ENCODE measurements around the gene LCN6. TPM values are rescaled to one million over a fixed set of nuclear protein-coding genes. Genes with fewer than 3 reads are reported as not detected.

LCN6 gene
- total and polyA plus RNA-seq, 12 donors: 0.43 to 25.4 (median 2.2) TPM; not detected in 6

DNA sequence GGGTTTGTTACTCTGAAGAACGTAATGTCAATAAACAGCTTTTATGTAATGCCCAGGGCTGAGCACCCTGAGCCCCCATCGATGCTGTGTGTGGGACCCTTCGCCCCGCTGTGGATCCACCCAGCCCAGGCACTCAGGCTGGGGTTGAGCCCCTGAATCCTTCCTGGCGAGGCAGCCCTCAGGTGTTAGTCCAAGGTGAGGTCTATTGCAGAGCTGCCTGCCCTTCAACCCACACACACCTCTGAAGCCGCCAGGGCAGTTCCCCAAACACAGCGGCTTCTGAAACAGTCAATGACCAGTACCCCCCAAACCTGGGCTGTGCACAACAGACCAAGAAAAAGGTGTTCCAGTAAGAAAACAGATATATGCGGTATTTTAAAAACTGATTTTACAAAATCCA, 24.3 kb downstream of the LCN6 start:
- peaks cover 0 to 41% of the 10 kb centered on the region in 2 donors for H3K36me3 ChIP-seq (replicated peaks in 1 of 2)
- peaks cover 20 to 23% of the 10 kb centered on the region in 2 donors for H3K4me1 ChIP-seq (replicated peaks in 1 of 2)
- intact Hi-C loops (cut with DNase I): no loop called here

DNA sequence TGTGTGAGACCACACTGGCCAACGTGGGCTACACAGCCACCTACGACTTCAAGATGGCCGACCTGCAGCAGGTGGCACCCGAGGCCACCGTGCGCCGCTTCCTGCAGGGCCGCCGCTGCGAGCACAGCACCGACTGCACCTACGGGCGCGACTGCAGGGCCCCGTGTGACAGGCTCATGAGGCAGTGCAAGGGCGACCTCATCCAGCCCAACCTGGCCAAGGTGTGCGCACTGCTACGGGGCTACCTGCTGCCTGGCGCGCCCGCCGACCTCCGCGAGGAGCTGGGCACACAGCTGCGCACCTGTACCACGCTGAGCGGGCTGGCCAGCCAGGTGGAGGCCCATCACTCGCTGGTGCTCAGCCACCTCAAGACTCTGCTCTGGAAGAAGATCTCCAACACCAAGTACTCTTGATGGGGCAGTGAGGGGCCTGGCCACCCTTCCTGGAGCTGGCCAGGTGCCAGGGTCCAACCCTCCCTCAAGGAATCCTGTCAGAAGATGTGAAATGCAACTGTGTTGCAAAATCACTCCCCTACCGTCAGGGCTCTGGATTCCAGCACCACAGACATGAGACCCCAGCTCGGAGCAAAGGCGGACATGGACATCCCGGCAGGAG, 24.9 kb downstream of the LCN6 start:
- Histone ChIP-seq H3K4me1 (replicated peaks in 1 of 2) (peaks cover 15 to 18% of the 10 kb centered on the region in 2 donors), H3K9me3 (replicated peaks in 1 of 3) (no peaks in the 10 kb centered on the region), H3K36me3 (replicated peaks in 1 of 2) (peaks cover 0 to 41% of the 10 kb centered on the region in 2 donors), H3K27me3 (no peaks in the 10 kb centered on the region), H3K4me3 (no peak overlapping the region), H3K27ac (no peak overlapping the region)
- TF ChIP-seq, protein P1, sequence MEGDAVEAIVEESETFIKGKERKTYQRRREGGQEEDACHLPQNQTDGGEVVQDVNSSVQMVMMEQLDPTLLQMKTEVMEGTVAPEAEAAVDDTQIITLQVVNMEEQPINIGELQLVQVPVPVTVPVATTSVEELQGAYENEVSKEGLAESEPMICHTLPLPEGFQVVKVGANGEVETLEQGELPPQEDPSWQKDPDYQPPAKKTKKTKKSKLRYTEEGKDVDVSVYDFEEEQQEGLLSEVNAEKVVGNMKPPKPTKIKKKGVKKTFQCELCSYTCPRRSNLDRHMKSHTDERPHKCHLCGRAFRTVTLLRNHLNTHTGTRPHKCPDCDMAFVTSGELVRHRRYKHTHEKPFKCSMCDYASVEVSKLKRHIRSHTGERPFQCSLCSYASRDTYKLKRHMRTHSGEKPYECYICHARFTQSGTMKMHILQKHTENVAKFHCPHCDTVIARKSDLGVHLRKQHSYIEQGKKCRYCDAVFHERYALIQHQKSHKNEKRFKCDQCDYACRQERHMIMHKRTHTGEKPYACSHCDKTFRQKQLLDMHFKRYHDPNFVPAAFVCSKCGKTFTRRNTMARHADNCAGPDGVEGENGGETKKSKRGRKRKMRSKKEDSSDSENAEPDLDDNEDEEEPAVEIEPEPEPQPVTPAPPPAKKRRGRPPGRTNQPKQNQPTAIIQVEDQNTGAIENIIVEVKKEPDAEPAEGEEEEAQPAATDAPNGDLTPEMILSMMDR (IDR thresholded peaks at IDR 0.05): no peak
- no peak for TF ChIP-seq POLR2A (IDR thresholded peaks at IDR 0.05)
- WGBS, 4 donors: 89 to 96% (median 93%) methylated on average over 6 to 32 of the region's 32 CpGs
- no peak for DNase-seq
- intact Hi-C loops (cut with DNase I): no loop called here

More for the DNA sequence above, 24.3 kb downstream of the LCN6 start:
- TF ChIP-seq, protein P1 (IDR thresholded peaks at IDR 0.05): no peak
- no peak for TF ChIP-seq POLR2A (IDR thresholded peaks at IDR 0.05)
- no peak for DNase-seq
- Histone ChIP-seq H3K27me3 (no peaks in the 10 kb centered on the region), H3K9me3 (replicated peaks in 1 of 3) (no peaks in the 10 kb centered on the region), H3K27ac (no peak overlapping the region), H3K4me3 (no peak overlapping the region)
- WGBS, 4 donors: 92 to 95% (median 94%) methylated on average over 5 to 8 of the region's 8 CpGs

DNA sequence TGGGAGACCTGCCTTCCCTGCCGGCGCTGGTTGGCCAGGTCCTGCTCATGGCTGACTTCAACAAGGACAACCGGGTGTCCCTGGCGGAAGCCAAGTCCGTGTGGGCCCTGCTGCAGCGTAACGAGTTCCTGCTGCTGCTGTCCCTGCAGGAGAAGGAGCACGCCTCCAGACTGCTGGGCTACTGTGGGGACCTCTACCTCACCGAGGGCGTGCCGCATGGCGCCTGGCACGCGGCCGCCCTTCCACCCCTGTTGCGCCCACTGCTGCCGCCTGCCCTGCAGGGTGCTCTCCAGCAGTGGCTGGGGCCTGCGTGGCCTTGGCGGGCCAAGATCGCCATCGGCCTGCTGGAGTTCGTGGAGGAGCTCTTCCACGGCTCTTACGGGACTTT, 25.4 kb downstream of the LCN6 start:
- Histone ChIP-seq H3K27me3 (no peaks in the 10 kb centered on the region), H3K27ac (no peak overlapping the region), H3K4me1 (replicated peaks in 1 of 2) (peaks cover 12 to 16% of the 10 kb centered on the region in 2 donors), H3K36me3 (replicated peaks in 1 of 2) (peaks cover 0 to 41% of the 10 kb centered on the region in 2 donors), H3K4me3 (no peak overlapping the region), H3K9me3 (replicated peaks in 1 of 3) (no peaks in the 10 kb centered on the region)
- TF ChIP-seq POLR2A (IDR thresholded peaks at IDR 0.05): no peak
- TF ChIP-seq, protein P1 (IDR thresholded peaks at IDR 0.05): no peak
- intact Hi-C loops (cut with DNase I): no loop called here
- DNase-seq: no peak
- WGBS, 4 donors: 76 to 86% (median 81%) methylated on average over 8 to 24 of the region's 24 CpGs

GRCh38 chr9:136722093-136722968, 26.0 kb downstream of the LCN6 start:
- peaks cover 11 to 16% of the 10 kb centered on the region in 2 donors for H3K4me1 ChIP-seq (replicated peaks in 1 of 2)
- 73 to 88% (median 81%) methylated on average over 4 to 31 of the region's 31 CpGs for WGBS, 4 donors

More at GRCh38 chr9:136722093-136722968, 26.0 kb downstream of the LCN6 start:
- Histone ChIP-seq H3K27me3 (no peaks in the 10 kb centered on the region), H3K4me3 (no peak overlapping the region), H3K36me3 (replicated peaks in 1 of 2) (peaks cover 0 to 41% of the 10 kb centered on the region in 2 donors), H3K27ac (no peak overlapping the region), H3K9me3 (replicated peaks in 1 of 3) (no peaks in the 10 kb centered on the region)
- intact Hi-C loops (cut with DNase I): no loop called here
- peak in 1 of 7 donors; percentile 35 for DNase-seq
- no peak for TF ChIP-seq POLR2A (IDR thresholded peaks at IDR 0.05)
- TF ChIP-seq, protein P1 (IDR thresholded peaks at IDR 0.05): no peak
